HG02870 (cell line): ENCODE measurements around the gene SOBP.

Experiments
- ATAC-seq: cut with Tn5 transposase; IDR thresholded peaks from one replicate; pipeline ENCODE4 v1.9.1; 2021; ENCODE audit warnings: mild to moderate bottlenecking, moderate library complexity; ENCODE audit not compliant: unreplicated experiment

Gene SOBP

DNA sequence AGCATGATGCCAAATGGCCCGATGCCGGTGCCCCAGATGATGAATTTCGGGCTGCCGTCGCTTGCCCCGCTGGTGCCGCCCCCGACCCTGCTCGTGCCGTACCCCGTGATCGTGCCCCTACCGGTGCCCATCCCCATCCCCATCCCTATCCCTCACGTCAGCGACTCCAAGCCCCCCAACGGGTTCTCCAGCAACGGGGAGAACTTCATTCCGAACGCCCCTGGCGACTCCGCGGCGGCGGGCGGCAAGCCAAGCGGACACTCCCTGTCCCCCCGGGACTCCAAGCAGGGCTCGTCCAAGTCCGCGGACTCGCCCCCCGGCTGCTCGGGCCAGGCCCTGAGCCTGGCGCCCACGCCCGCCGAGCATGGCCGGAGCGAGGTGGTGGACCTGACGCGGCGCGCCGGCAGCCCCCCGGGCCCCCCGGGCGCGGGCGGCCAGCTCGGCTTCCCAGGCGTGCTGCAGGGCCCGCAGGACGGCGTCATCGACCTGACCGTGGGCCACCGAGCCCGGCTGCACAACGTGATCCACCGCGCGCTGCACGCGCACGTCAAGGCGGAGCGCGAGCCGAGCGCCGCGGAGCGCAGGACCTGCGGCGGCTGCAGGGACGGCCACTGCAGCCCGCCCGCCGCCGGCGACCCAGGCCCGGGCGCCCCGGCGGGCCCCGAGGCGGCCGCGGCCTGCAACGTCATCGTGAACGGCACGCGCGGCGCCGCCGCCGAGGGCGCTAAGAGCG lies 144.6 kb downstream of the SOBP start:
- ATAC-seq, result no peak

DNA sequence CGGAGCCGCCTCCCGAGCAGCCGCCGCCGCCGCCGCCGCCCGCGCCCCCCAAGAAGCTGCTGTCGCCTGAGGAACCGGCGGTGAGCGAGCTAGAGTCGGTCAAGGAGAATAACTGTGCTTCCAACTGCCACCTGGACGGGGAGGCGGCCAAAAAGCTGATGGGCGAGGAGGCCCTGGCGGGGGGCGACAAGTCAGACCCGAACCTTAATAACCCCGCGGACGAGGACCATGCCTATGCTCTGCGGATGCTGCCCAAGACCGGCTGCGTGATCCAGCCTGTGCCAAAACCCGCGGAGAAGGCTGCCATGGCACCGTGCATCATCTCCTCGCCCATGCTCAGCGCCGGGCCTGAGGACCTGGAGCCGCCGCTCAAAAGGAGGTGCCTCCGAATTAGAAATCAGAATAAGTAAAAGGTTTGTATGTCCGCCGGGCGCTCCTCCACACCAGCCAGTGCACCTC lies 145.2 kb downstream of the SOBP start:
- ATAC-seq, result no peak

- ATAC-seq, result no peak
These were observed 146.6 kb downstream of the SOBP start for GRCh38 chr6:107636486-107636885.

- ATAC-seq, result no peak
These were observed 147.7 kb downstream of the SOBP start for GRCh38 chr6:107637316-107638315.

- ATAC-seq, result no peak
These were observed 148.6 kb downstream of the SOBP start for GRCh38 chr6:107638493-107638892.

DNA sequence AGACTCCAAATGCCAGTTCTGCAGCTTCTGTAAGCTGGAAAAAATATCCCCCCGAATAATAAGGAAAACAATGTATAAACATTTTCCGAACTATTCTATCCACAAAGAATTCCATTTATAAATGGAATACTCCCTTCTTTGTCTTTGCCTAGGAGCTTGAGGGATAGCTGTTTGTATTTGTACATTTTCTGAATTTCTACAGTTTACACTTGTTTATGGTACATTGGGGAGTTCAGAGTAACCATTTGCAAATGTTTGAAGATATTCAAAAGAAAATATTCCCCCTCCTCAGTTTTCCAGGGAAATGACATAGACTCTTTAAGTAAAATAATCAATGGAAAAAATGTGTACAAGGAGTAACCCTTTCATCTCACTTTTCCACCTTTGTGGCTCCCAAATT lies 149.6 kb downstream of the SOBP start:
- ATAC-seq, result no peak

DNA sequence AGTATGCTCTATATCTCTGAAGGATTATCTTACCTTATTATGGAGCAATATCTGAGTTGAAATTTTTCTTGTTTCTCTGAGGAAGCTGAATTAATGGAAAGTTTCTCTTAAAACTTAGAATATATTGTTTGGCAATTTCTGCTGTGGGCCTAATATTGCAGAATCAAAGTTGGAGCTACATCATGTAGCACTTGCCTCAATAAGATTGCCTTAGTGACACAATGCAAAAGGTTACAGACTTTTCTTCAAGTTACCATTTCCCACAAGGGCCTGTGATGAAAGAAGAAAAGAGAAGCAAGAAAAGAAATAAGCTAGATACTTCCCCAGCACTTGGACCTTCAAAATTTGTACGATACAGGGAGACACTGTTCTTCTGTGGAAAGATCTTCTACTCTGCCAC lies 151.2 kb downstream of the SOBP start:
- no peak for ATAC-seq

GRCh38 chr6:107641500-107641941 lies 151.6 kb downstream of the SOBP start:
- no peak for ATAC-seq

DNA sequence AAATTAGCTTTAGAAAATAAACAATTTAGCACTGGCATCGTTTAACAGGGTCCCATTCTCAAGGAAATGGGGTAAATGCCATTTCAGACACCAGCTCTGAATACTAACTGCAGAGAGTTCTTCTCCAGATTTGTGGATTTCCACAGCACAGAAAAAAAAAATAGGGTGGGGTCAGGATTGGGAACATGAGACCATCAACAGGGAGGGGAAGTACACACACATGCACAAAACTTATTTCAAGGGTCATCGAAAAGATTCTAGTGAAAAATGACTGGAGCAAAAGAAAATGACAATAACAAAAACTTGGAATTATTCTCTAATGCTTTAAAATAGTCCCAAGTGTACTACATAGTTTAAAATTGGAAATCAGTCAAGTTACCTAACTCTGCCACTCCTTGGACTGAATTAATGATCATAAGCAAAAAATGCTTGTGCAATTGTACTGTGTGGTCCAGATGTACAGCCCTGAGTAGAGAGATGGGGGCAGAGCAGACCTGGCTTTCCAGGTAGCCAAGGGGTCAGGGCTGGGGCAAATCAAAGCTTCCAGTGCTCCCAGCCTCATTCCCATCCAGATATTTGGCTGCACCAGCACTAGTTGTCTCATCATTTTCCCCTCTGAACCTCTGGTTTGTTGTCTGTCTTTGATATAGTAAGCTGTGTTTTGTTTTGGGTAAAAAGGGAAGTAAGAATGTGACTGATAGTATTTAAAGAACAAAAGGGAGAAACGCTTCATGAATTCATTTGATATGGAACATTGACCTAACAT lies 152.4 kb downstream of the SOBP start:
- ATAC-seq, result peak; percentile 70

DNA sequence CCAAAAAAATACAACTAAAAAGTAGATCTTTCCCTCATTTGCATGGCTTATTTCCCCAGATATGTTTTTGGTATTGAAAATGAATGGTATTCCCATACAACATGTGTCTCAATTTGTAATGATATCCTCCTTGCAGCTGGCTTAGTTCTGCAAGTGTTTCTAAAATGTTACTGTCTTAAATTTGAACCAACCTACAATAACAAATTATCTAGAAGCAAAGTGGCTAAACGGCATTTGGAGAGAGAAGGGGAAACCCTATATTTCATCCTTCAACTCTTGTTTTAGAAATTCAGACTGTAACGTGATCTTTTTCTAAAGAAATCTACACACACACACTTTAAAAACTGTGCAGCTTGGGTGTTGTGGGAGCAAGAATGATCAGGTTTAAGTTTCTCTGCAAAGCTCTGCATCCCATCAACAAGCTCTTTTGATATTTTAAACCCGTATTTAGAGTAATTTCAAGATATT lies 153.0 kb downstream of the SOBP start:
- peak; percentile 8 for ATAC-seq

DNA sequence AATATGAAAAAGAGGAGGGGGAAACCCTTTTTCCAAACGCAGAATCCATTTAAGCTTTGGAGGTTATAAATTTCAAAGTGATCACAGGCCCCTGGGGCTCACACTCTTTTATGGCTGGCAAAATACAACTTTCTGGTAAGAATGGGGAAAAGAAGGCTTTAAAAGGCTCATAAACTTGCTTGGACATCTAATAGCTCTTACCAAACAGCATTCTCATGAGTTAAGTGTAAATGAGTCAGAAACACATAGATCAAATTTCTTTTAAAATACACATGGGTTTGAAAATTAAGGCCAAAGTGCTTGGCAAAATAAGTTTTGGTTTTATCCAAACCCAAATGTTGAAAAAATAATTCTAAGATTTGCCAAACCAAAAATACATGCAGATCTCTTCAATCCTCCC lies 154.6 kb downstream of the SOBP start:
- ATAC-seq, result no peak

DNA sequence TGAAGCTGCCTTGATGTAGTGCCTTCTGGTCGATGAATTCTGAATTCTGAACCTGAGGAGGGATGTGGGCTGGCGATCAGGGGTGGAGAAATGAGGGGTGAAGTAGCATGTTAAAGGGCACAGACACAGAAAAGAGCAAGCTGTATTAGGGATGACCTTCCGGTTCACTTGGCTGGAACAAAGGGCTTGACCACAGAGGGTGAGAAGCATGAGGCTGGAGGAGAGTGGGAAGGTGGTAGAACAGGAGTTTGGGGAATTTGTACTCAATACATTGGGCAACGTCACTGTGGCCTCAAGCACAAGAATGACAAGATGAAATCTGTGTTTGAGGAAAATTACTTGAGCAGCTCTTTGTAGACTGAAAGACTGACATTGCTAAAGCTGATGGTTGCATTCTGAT lies 155.8 kb downstream of the SOBP start:
- no peak for ATAC-seq

- ATAC-seq, result no peak
These were observed 156.3 kb downstream of the SOBP start for GRCh38 chr6:107646176-107646575.

DNA sequence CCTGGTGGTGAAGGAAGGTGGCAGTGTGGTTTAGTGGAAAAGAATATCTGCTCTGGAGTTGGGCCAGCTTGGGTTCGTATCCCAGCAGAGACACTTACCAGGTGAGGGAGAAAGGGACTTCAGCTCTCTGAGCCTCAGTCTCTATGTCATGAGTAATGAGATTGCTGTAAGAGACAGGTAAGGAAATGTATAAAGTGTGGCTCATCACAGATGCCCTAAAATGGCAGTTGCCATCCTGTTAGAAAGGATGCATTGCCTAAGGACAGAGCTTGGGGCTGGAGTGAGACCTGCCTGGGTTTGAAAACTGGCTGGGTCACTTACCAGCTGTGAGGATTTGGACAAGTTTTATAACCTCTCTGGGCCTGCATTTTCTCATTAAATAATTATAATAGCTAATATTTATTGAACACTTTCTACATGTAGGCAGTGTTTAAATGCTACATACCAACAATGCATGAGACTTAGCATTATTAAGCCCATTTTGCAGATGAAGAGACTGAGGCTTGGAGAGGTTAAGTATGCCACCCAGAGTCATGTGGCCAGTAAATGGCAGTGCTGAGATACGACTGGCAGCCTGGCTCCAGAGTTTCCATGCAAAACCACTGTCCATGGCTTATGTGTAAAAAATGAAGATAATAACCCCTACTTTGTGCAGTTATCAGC lies 157.0 kb downstream of the SOBP start:
- ATAC-seq, result no peak

DNA sequence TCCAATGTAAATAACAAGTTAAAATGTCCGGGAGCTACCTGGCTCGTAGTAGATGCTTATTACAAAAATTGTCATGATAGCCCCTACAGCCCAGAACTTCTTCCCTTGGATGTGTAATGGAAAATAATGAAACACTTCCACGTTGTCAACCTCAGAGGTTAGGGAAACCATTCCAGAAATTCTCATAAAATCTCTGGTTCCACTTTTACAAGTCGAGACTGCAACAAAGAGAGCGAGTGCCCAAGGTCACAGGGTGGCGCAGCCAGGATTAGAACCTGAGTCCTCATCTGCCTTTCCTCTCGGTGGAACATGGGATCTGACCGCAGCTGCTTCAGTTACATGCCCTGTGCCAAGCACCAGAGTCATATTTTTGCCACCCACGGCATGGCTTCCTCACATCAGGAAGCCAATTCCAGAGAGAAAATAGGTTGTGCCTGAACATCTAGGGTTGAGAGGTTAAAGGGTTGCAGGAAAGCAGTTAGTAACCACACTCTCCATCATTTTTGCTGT lies 157.6 kb downstream of the SOBP start:
- ATAC-seq, result no peak

- ATAC-seq, result no peak
These were observed 159.1 kb downstream of the SOBP start for GRCh38 chr6:107648983-107649382.

DNA sequence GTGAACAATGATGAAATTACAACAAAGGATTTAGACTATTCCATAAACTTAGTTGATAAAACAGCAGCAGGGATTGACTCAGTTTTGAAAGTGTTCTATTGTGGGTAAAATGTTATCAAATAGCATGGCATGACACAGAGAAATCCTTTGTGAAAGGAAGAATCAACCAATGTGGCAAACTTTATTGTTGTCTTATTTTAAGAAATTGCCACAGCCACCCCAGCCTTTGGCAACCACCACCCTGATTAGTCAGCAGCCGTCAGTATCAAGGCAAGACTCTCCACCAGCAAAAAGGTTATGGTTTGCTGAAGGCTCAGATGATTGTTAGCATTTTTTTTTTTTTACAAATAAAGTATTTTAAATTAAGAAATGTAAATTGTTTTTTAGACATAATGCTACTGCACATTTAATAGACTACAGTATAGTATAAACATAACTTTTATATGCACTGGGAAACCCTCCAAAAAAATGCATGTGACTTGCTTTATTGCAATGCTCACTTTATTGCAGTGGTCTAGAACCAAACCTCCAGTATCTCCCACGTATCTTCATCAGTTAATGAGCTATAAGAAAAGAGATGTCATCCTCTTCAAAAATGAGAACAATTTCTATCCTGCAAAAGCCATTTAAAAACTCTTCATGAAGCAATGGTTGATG lies 162.7 kb downstream of the SOBP start:
- ATAC-seq, result no peak

DNA sequence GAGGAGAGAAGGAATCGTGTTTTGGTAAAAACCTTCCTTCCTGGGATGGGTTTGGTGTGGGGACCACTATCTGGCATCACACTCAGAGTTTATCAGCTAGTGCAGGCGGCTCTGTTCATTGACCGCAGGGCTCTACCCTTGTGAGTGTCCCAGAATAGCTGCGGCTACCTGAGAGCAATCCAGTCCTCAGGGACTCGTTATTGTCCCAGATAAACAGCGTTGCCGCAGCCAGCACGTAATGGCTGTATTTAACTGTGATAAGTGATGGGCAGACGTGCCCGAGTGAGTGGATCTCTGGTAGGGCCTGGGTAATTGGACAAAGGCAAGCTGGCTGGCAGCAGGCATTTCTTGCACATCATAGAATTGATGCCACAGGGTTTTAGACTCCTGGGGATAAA lies 163.3 kb downstream of the SOBP start:
- no peak for ATAC-seq

DNA sequence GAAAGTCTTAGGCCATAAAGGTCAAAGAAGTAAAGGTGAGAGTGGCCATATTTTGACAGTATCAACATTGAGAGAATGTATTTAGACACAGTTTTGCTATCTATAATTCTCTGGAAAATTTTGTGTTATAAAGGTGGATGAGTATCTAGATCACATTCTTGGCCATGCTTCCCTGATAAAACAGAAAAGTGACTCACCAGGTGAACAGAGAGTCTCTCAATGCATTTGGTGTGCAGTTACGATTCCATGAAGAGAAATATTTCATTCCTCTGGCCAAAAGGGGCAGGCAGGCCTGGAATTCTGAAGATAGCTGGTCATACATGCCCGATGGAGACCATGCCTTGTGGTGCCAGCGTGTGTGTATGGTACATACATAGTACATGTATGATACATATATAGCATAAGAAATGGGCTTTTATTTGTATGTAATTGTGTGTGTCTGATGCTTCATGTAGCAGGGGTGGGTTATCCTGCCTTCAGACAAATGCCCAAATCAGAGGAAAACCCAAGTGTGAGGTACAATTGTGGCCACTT lies 164.0 kb downstream of the SOBP start:
- ATAC-seq, result no peak
